H1 (cell line): ENCODE results near the gene CHST8. TPM values are rescaled to one million over a fixed set of nuclear protein-coding genes. Genes with fewer than 3 reads are reported as not detected.
"Not testable (repeated sequence)": the region's sequence is repeated elsewhere in the genome, so short reads cannot be mapped to it uniquely, and the experiment has no call there.

ENCODE experiments used
- CTCF ChIA-PET: fragments of 300-600 bp; sonication (Branson Sonifier 250); formaldehyde crosslinking; loops from one replicate; lab custom pipeline; 2021; ENCODE audit not compliant: partially characterized antibody; lab: Charles Lee
- POLR2A ChIA-PET: fragments of 300-600 bp; sonication (Branson Sonifier 250); formaldehyde crosslinking; loops from one replicate; lab custom pipeline; 2021; ENCODE audit warnings: inconsistent platforms; ENCODE audit not compliant: partially characterized antibody; lab: Charles Lee
- DNase-seq, 2 experiments: peaks; one replicate each; pipeline versions ENCODE4 v3.0.0 to v3.0.0-alpha.2; 2010 to 2022; ENCODE audit warnings: low spot score in 2 of 2, low read depth in 1 of 2, mixed read lengths in 1 of 2
- FAIRE-seq: peaks from 2 replicates; lab custom pipeline; 2011; peaks lifted over from hg19 to GRCh38; lab: Jason Lieb, UNC
- H2AFZ ChIP-seq: 2 replicates; pipeline ENCODE4 v1.8.1; 2012; ENCODE audit warnings: low read length, inconsistent platforms
- H2AK5ac ChIP-seq: 2 replicates; pipeline ENCODE4 v1.6.1; 2013; ENCODE audit warnings: low read depth, low read length
- H2BK120ac ChIP-seq: replicated peaks from 2 replicates; pipeline ENCODE3; 2013; ENCODE audit warnings: low read depth, low read length, inconsistent platforms
- H2BK12ac ChIP-seq: 2 replicates; pipeline ENCODE4 v1.6.1; 2013; ENCODE audit warnings: low read depth, low read length
- H2BK15ac ChIP-seq: 2 replicates; pipeline ENCODE4 v1.6.1; 2013; ENCODE audit warnings: low read length
- H2BK20ac ChIP-seq: 2 replicates; pipeline ENCODE4 v1.6.1; 2013; ENCODE audit warnings: low read length
- H2BK5ac ChIP-seq: 2 replicates; pipeline ENCODE4 v1.6.1; 2013; ENCODE audit warnings: low read depth, low read length
- H3K14ac ChIP-seq: 2 replicates; pipeline ENCODE4 v1.6.1; 2013; ENCODE audit warnings: inconsistent platforms; ENCODE audit not compliant: insufficient read length
- H3K18ac ChIP-seq: 2 replicates; pipeline ENCODE4 v1.6.1; 2013; ENCODE audit warnings: low read length; ENCODE audit errors: extremely low read depth
- H3K23ac ChIP-seq: 2 replicates; pipeline ENCODE4 v1.6.1; 2013; ENCODE audit warnings: inconsistent platforms; ENCODE audit not compliant: insufficient read length
- H3K23me2 ChIP-seq: 2 replicates; pipeline ENCODE4 v1.6.1; 2013; ENCODE audit warnings: low read depth, low read length
- H3K27ac ChIP-seq: 2 replicates; pipeline ENCODE4 v1.6.1; 2011; ENCODE audit warnings: low read depth, low read length, inconsistent platforms
- H3K27me3 ChIP-seq, 4 experiments: replicated peaks in 1 of 4; 1 replicate in 1 of 4; 2 replicates in 3 of 4; pipeline versions ENCODE4 v1.6.1 to v1.8.1; 2011 to 2013; ENCODE audit warnings: low read length in 3 of 4, mild to moderate bottlenecking in 3 of 4, inconsistent platforms in 2 of 4, mixed read lengths in 2 of 4, moderate library complexity in 1 of 4; ENCODE audit not compliant: control insufficient read depth in 3 of 4, insufficient read depth in 3 of 4; ENCODE audit errors: extremely low read depth in 1 of 4
- H3K36me3 ChIP-seq, 4 experiments: 2 replicates each; pipeline versions ENCODE4 v1.6.1 to v1.8.1; 2011 to 2013; ENCODE audit warnings: mild to moderate bottlenecking in 4 of 4, low read length in 3 of 4, moderate library complexity in 2 of 4, control low read depth in 1 of 4, inconsistent platforms in 1 of 4; ENCODE audit not compliant: insufficient read depth in 4 of 4, control insufficient read depth in 2 of 4
- H3K4ac ChIP-seq: replicated peaks from 2 replicates; pipeline ENCODE3; 2013; ENCODE audit warnings: low read length, low read depth, mixed read lengths, inconsistent platforms; ENCODE audit not compliant: insufficient read length
- H3K4me1 ChIP-seq, 4 experiments: replicated peaks in 1 of 4; 1 replicate in 1 of 4; 2 replicates in 3 of 4; pipeline versions ENCODE4 v1.6.1 to v1.8.1; 2011 to 2013; ENCODE audit warnings: low read length in 3 of 4, inconsistent platforms in 2 of 4, mixed read lengths in 1 of 4; ENCODE audit not compliant: insufficient read depth in 4 of 4, control insufficient read depth in 3 of 4
- H3K4me2 ChIP-seq, 2 experiments: 2 replicates each; pipeline versions ENCODE4 v1.6.1 to v1.8.1; 2011 to 2013; ENCODE audit warnings: low read depth in 2 of 2, low read length in 2 of 2, control low read depth in 1 of 2, inconsistent platforms in 1 of 2, mild to moderate bottlenecking in 1 of 2; ENCODE audit not compliant: insufficient read depth in 1 of 2
- H3K4me3 ChIP-seq, 4 experiments: fragments of 200-600, 300-600 bp in 1 of 4; sonication (generic), shearing (Covaris generic), sonication (Bioruptor Twin) in 1 of 4; 2 replicates each; pipeline versions ENCODE4 v1.5.1 to v1.8.1; 2011 to 2016; ENCODE audit warnings: low read length in 4 of 4, low read depth in 3 of 4, control low read depth in 2 of 4, inconsistent platforms in 2 of 4, mild to moderate bottlenecking in 2 of 4, mixed read lengths in 1 of 4, moderate library complexity in 1 of 4; ENCODE audit not compliant: insufficient read depth in 2 of 4; ENCODE audit errors: extremely low read depth in 1 of 4
- H3K56ac ChIP-seq: replicated peaks from 2 replicates; pipeline ENCODE3; 2013; ENCODE audit warnings: low read depth, mild to moderate bottlenecking, mixed read lengths, low read length, inconsistent platforms; ENCODE audit not compliant: insufficient read length
- H3K79me1 ChIP-seq: 2 replicates; pipeline ENCODE4 v1.6.1; 2013; ENCODE audit warnings: low read depth, low read length, control low read depth
- H3K79me2 ChIP-seq, 2 experiments: 2 replicates each; pipeline versions ENCODE4 v1.6.1 to v1.8.1; 2012 to 2013; ENCODE audit warnings: low read length in 2 of 2, mild to moderate bottlenecking in 2 of 2, inconsistent platforms in 1 of 2; ENCODE audit not compliant: insufficient read depth in 2 of 2, control insufficient read depth in 1 of 2
- H3K9ac ChIP-seq, 4 experiments: replicated peaks in 1 of 4; 1 replicate in 1 of 4; 2 replicates in 3 of 4; pipeline versions ENCODE4 v1.6.1 to v1.8.1; 2011 to 2013; ENCODE audit warnings: low read depth in 3 of 4, low read length in 3 of 4, control low read depth in 2 of 4, mild to moderate bottlenecking in 2 of 4, moderate library complexity in 2 of 4, inconsistent platforms in 1 of 4; ENCODE audit errors: extremely low read depth in 1 of 4
- H3K9me3 ChIP-seq, 2 experiments: 2 replicates each; pipeline versions ENCODE4 v1.6.1 to v1.8.1; 2012 to 2013; ENCODE audit warnings: mild to moderate bottlenecking in 2 of 2, moderate library complexity in 2 of 2, control low read depth in 1 of 2, inconsistent platforms in 1 of 2, low read depth in 1 of 2, low read length in 1 of 2, mixed read lengths in 1 of 2; ENCODE audit not compliant: insufficient read depth in 2 of 2
- H4K20me1 ChIP-seq, 2 experiments: replicated peaks in 1 of 2; 2 replicates each; pipeline versions ENCODE3 to v1.8.1; 2011 to 2013; ENCODE audit warnings: inconsistent platforms in 2 of 2, low read length in 2 of 2, mild to moderate bottlenecking in 1 of 2; ENCODE audit not compliant: insufficient read depth in 2 of 2, control insufficient read depth in 1 of 2
- H4K5ac ChIP-seq: 2 replicates; pipeline ENCODE4 v1.6.1; 2013; ENCODE audit warnings: low read length, low read depth, mixed read lengths, inconsistent platforms; ENCODE audit not compliant: insufficient read length
- H4K8ac ChIP-seq: 2 replicates; pipeline ENCODE4 v1.8.0; 2013; ENCODE audit warnings: mild to moderate bottlenecking, moderate library complexity, low read length, inconsistent platforms; ENCODE audit not compliant: insufficient read depth; ENCODE audit errors: extremely low read depth
- H4K91ac ChIP-seq: replicated peaks from 2 replicates; pipeline ENCODE3; 2013; ENCODE audit warnings: low read length, mixed read lengths, inconsistent platforms; ENCODE audit not compliant: insufficient read length
- ASH2L ChIP-seq: fragments of 200-600, 300-600 bp; sonication (generic); IDR thresholded peaks from one replicate; pipeline ENCODE4 v1.7.1; 2017; ENCODE audit warnings: low read length
- BACH1 ChIP-seq: IDR thresholded peaks from 2 replicates; pipeline ENCODE4 v1.6.1; 2012; ENCODE audit warnings: low read length, improper control_type of control experiment
- EP300 ChIP-seq, 2 experiments: IDR thresholded peaks; 1 replicate in 1 of 2; 2 replicates in 1 of 2; pipeline ENCODE4 v1.6.1; 2011 to 2012; ENCODE audit warnings: low read depth in 2 of 2, low read length in 2 of 2, mild to moderate bottlenecking in 2 of 2, borderline replicate concordance in 1 of 2, inconsistent platforms in 1 of 2, moderate library complexity in 1 of 2
- KDM4A ChIP-seq: IDR thresholded peaks from one replicate; pipeline ENCODE4 v1.7.1; 2012; ENCODE audit warnings: low read depth, mild to moderate bottlenecking, moderate library complexity, low read length, inconsistent platforms; ENCODE audit not compliant: severe bottlenecking
- KDM5A ChIP-seq: fragments of 200-600 bp; IDR thresholded peaks from 2 replicates; pipeline ENCODE4 v1.7.1; 2012; ENCODE audit warnings: mild to moderate bottlenecking, low read length, inconsistent platforms, mixed read lengths
- POU5F1 ChIP-seq: IDR thresholded peaks from 2 replicates; pipeline ENCODE4 v1.6.1; 2011; ENCODE audit warnings: low read depth, mild to moderate bottlenecking, low read length, moderate library complexity
- WGBS, 2 experiments: shearing (Covaris generic) in 1 of 2; methylation state at CpG; one replicate each; pipeline versions ENCODE4 v1.1.6 to v1.1.7; 2013 to 2015; ENCODE audit warnings: low lambda C conversion rate in 2 of 2, mixed read lengths in 2 of 2, inconsistent platforms in 1 of 2, low coverage in 1 of 2, missing lambda C conversion rate in 1 of 2; ENCODE audit not compliant: insufficient replicate concordance in 2 of 2, insufficient coverage in 1 of 2, insufficient read length in 1 of 2; ENCODE audit errors: extremely low coverage in 1 of 2, missing lambda C conversion rate in 1 of 2; 5-methylcytosine and 5-hydroxymethylcytosine counted together
- polyA plus RNA-seq, 7 experiments: library from polyadenylated mRNA; depleted of rRNA in 3 of 7; stranded (reverse) in 5 of 7; unstranded in 2 of 7; fragments of >200 nt in 5 of 7; fragments of 200-250 nt in 2 of 7; gene quantifications; 1 replicate in 5 of 7; 2 replicates in 1 of 7; 4 replicates in 1 of 7; pipeline versions ENCODE4 v1.2.1 to v1.2.3, GENCODE V29; 2011 to 2013; ENCODE audit warnings: missing spikeins in 2 of 7, mixed read lengths in 2 of 7
- total RNA-seq: library from RNA; stranded (reverse); fragmentation: NEBNext Ultra II Directional; extraction: Animal tissue kit (Norgen Biotek cat#: 25700); gene quantifications from 2 replicates; pipeline ENCODE4 v1.2.1, GENCODE V29; 2021
- TF ChIP-seq, protein P1 (sequence below): IDR thresholded peaks from 2 replicates; pipeline ENCODE4 v1.6.1; 2011; ENCODE audit warnings: low read length, improper control_type of control experiment

CHST8 gene
- total and polyA plus RNA-seq, 2 of the 8 experiments (the other 6 are each of a cell fraction or from before 2014, with no cell fraction given): 10.8 to 28.2 TPM

DNA sequence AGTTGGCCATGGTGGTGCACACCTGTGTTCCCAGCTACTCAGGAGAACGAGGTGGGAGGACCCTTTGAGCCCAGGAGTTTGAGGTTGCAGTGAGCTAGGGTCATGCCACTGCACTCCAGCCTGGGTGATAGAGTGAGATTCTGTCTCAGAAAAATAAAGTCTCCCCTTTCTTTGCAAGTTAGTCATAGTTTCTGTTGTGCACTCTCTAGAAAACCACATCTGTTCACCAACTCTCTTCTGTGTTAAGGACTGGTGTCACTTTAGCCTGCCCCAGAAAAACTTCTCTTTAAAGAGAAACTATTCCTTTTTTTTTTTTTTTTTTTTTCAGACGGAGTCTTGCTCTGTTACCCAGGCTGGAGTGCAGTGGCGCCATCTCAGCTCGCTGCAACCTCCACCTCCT lies 4.9 kb upstream of the CHST8 start (continued):
- TF ChIP-seq, protein P1, sequence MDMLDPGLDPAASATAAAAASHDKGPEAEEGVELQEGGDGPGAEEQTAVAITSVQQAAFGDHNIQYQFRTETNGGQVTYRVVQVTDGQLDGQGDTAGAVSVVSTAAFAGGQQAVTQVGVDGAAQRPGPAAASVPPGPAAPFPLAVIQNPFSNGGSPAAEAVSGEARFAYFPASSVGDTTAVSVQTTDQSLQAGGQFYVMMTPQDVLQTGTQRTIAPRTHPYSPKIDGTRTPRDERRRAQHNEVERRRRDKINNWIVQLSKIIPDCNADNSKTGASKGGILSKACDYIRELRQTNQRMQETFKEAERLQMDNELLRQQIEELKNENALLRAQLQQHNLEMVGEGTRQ: no peak
- TF ChIP-seq BACH1 (no peak), KDM5A (no peak), ASH2L (no peak), POU5F1 (no peak), KDM4A (no peak), EP300 (IDR thresholded peaks at IDR 0.05; ENCODE audit: borderline replicate concordance in 1 of 2, low read depth in 2 of 2, low read length in 2 of 2) (no peak)

GRCh38 chr19:33618363-33618762 lies 3.4 kb upstream of the CHST8 start:
- H3K79me1 ChIP-seq, H4K20me1 ChIP-seq, H2AFZ ChIP-seq, CTCF ChIA-PET, FAIRE-seq, H3K56ac ChIP-seq, H3K14ac ChIP-seq, H3K4me1 ChIP-seq, H3K4me2 ChIP-seq, H3K27ac ChIP-seq, H2BK120ac ChIP-seq, H2BK12ac ChIP-seq, H4K91ac ChIP-seq, H2AK5ac ChIP-seq, H3K36me3 ChIP-seq, H3K79me2 ChIP-seq, H2BK15ac ChIP-seq, H3K18ac ChIP-seq, H4K8ac ChIP-seq, H3K4me3 ChIP-seq, H4K5ac ChIP-seq, H3K4ac ChIP-seq, H3K9me3 ChIP-seq, POLR2A ChIA-PET, H3K9ac ChIP-seq, H2BK20ac ChIP-seq, H2BK5ac ChIP-seq, H3K23ac ChIP-seq, DNase-seq: not testable (repeated sequence)
- WGBS, 2 experiments: 82% methylated on average over 1 of the region's 2 CpGs; no CpG with 5 or more reads in 1 of the 2 experiments
- Histone ChIP-seq H3K23me2 (peaks cover 20% of the 10 kb centered on the region; the same call in 1 of the 2 replicates), H3K27me3 (peaks cover 15 to 41% (median 32%) of the 10 kb centered on the region in 4 experiments)
